HG02884 (cell line): Measurements from ENCODE around the gene ABCF3.

ENCODE experiments used
- ATAC-seq: cut with Tn5 transposase; IDR thresholded peaks from one replicate; pipeline ENCODE4 v1.9.1; 2021; ENCODE audit warnings: mild to moderate bottlenecking, moderate library complexity; ENCODE audit not compliant: unreplicated experiment

Gene ABCF3

GRCh38 chr3:184185461-184186183, 377 bp upstream of the ABCF3 start:
- ATAC-seq = peak; percentile 85

GRCh38 chr3:184186902-184187207, 856 bp downstream of the ABCF3 start:
- ATAC-seq = no peak

GRCh38 chr3:184188080-184188479, 2.1 kb downstream of the ABCF3 start:
- no peak for ATAC-seq

GRCh38 chr3:184189421-184189820, 3.4 kb downstream of the ABCF3 start:
- no peak for ATAC-seq

GRCh38 chr3:184192889-184193288, 6.9 kb downstream of the ABCF3 start:
- ATAC-seq = no peak

GRCh38 chr3:184193991-184194539, 8.1 kb downstream of the ABCF3 start:
- no peak for ATAC-seq

GRCh38 chr3:184196536-184196935, 10.5 kb downstream of the ABCF3 start:
- ATAC-seq = no peak

- ATAC-seq = no peak
Observed at GRCh38 chr3:184198509-184198908, 12.5 kb downstream of the ABCF3 start.

- ATAC-seq = no peak
Observed at GRCh38 chr3:184200825-184201224, 14.8 kb downstream of the ABCF3 start.

GRCh38 chr3:184203526-184203925, 17.5 kb downstream of the ABCF3 start:
- ATAC-seq = no peak

- no peak for ATAC-seq
Observed at GRCh38 chr3:184209146-184209923, 23.3 kb downstream of the ABCF3 start.

GRCh38 chr3:184211297-184211696, 25.3 kb downstream of the ABCF3 start:
- no peak for ATAC-seq

GRCh38 chr3:184211718-184212117, 25.7 kb downstream of the ABCF3 start:
- ATAC-seq = no peak

GRCh38 chr3:184218814-184219213, 32.8 kb downstream of the ABCF3 start:
- ATAC-seq = no peak

GRCh38 chr3:184222521-184222920, 36.5 kb downstream of the ABCF3 start:
- ATAC-seq = no peak

GRCh38 chr3:184223946-184224345, 37.9 kb downstream of the ABCF3 start:
- ATAC-seq = no peak

GRCh38 chr3:184227481-184227935, 41.5 kb downstream of the ABCF3 start:
- ATAC-seq = no peak

- ATAC-seq = no peak
Observed at GRCh38 chr3:184228376-184229137, 42.6 kb downstream of the ABCF3 start.

- peak; percentile 72 for ATAC-seq
Observed at GRCh38 chr3:184229394-184230080, 43.5 kb downstream of the ABCF3 start, which contains the start of gene VWA5B2. Gene VWA5B2 (plus strand): TSS chr3:184229585. CDS start chr3:184230529, 944 bp downstream.

GRCh38 chr3:184230081-184230602, 44.1 kb downstream of the ABCF3 start:
- ATAC-seq = no peak
